H9 (cell line): Measurements from ENCODE around the gene LNX2. TPM values are rescaled to one million over a fixed set of nuclear protein-coding genes. Genes with fewer than 3 reads are reported as not detected.

Experiments used
- DNase-seq: peaks from one replicate; pipeline ENCODE4 v3.0.0-alpha.2; 2017
- H2AFZ ChIP-seq: one replicate; pipeline ENCODE4 v1.6.1; 2013; ENCODE audit warnings: mild to moderate bottlenecking, low read length, control low read depth, moderate library complexity
- H2AK5ac ChIP-seq: 2 replicates; pipeline ENCODE4 v1.6.1; 2013; ENCODE audit warnings: low read length, control low read depth, mixed read lengths; ENCODE audit not compliant: insufficient read length
- H2BK120ac ChIP-seq: one replicate; pipeline ENCODE4 v1.6.1; 2013; ENCODE audit warnings: low read depth, mild to moderate bottlenecking, low read length, control low read depth, inconsistent platforms; ENCODE audit not compliant: poor library complexity, severe bottlenecking
- H2BK12ac ChIP-seq: 2 replicates; pipeline ENCODE4 v1.6.1; 2013; ENCODE audit warnings: low read length, control low read depth, mixed read lengths, low read depth; ENCODE audit not compliant: insufficient read length
- H2BK15ac ChIP-seq: 2 replicates; pipeline ENCODE4 v1.6.1; 2013; ENCODE audit warnings: low read depth, low read length, control low read depth
- H2BK20ac ChIP-seq: one replicate; pipeline ENCODE4 v1.6.1; 2013; ENCODE audit warnings: low read depth, mild to moderate bottlenecking, low read length, control low read depth, inconsistent platforms; ENCODE audit not compliant: poor library complexity, severe bottlenecking
- H2BK5ac ChIP-seq: 2 replicates; pipeline ENCODE4 v1.6.1; 2013; ENCODE audit warnings: low read length, control low read depth, mixed read lengths; ENCODE audit not compliant: insufficient read length
- H3K14ac ChIP-seq: 2 replicates; pipeline ENCODE4 v1.6.1; 2013; ENCODE audit warnings: low read length, control low read depth; ENCODE audit not compliant: insufficient read depth
- H3K18ac ChIP-seq: 2 replicates; pipeline ENCODE4 v1.6.1; 2013; ENCODE audit warnings: low read depth, mild to moderate bottlenecking, mixed read lengths, low read length, control low read depth; ENCODE audit not compliant: insufficient read length
- H3K23ac ChIP-seq: 2 replicates; pipeline ENCODE4 v1.6.1; 2013; ENCODE audit warnings: low read length, control low read depth, mixed read lengths, low read depth; ENCODE audit not compliant: insufficient read length
- H3K23me2 ChIP-seq: 2 replicates; pipeline ENCODE4 v1.6.1; 2013; ENCODE audit warnings: low read depth, mild to moderate bottlenecking, mixed read lengths, low read length, control low read depth; ENCODE audit not compliant: insufficient read length, poor library complexity, severe bottlenecking
- H3K27ac ChIP-seq: 2 replicates; pipeline ENCODE4 v1.5.1; 2013; ENCODE audit warnings: low read length, control low read depth, mixed read lengths, low read depth; ENCODE audit not compliant: insufficient read length
- H3K27me3 ChIP-seq: 2 replicates; pipeline ENCODE4 v1.6.1; 2013; ENCODE audit warnings: low read length, control low read depth, inconsistent platforms; ENCODE audit not compliant: insufficient read depth
- H3K4ac ChIP-seq: 2 replicates; pipeline ENCODE4 v1.6.1; 2013; ENCODE audit warnings: low read depth, mild to moderate bottlenecking, control low read depth, inconsistent platforms, low read length, moderate library complexity
- H3K4me1 ChIP-seq: 2 replicates; pipeline ENCODE4 v1.6.1; 2013; ENCODE audit warnings: low read length, control low read depth, inconsistent platforms; ENCODE audit not compliant: insufficient read depth
- H3K4me2 ChIP-seq: 2 replicates; pipeline ENCODE4 v1.6.1; 2013; ENCODE audit warnings: low read length, control low read depth, mixed read lengths; ENCODE audit not compliant: insufficient read length, insufficient read depth
- H3K56ac ChIP-seq: 2 replicates; pipeline ENCODE4 v1.6.1; 2013; ENCODE audit warnings: low read depth, mild to moderate bottlenecking, mixed read lengths, low read length, control low read depth; ENCODE audit not compliant: insufficient read length
- H3K79me1 ChIP-seq: 2 replicates; pipeline ENCODE4 v1.6.1; 2013; ENCODE audit warnings: low read depth, mild to moderate bottlenecking, moderate library complexity, low read length, control low read depth, inconsistent platforms; ENCODE audit not compliant: insufficient read depth, poor library complexity, severe bottlenecking
- H3K79me2 ChIP-seq: 2 replicates; pipeline ENCODE4 v1.6.1; 2013; ENCODE audit warnings: low read length, control low read depth, inconsistent platforms; ENCODE audit not compliant: insufficient read depth
- H3K9ac ChIP-seq: 2 replicates; pipeline ENCODE4 v1.6.1; 2013; ENCODE audit warnings: low read length, control low read depth, mixed read lengths; ENCODE audit not compliant: insufficient read length; ENCODE audit errors: extremely low read depth
- H3K9me3 ChIP-seq: one replicate; pipeline ENCODE4 v1.6.1; 2013; ENCODE audit warnings: low read depth, low read length, inconsistent platforms; ENCODE audit not compliant: control insufficient read depth
- H3T11ph ChIP-seq: one replicate; pipeline ENCODE4 v1.6.1; 2013; ENCODE audit warnings: mild to moderate bottlenecking, low read length, control low read depth, inconsistent platforms
- H4K20me1 ChIP-seq: one replicate; pipeline ENCODE4 v1.6.1; 2013; ENCODE audit not compliant: control insufficient read depth, insufficient read length, insufficient read depth
- H4K5ac ChIP-seq: 2 replicates; pipeline ENCODE4 v1.6.1; 2013; ENCODE audit warnings: low read depth, mild to moderate bottlenecking, mixed read lengths, low read length, control low read depth; ENCODE audit not compliant: insufficient read length
- H4K8ac ChIP-seq: replicated peaks from 2 replicates; pipeline ENCODE4 v1.6.1; 2013; ENCODE audit warnings: low read length, control low read depth, mixed read lengths, low read depth; ENCODE audit not compliant: insufficient read length
- H4K91ac ChIP-seq: 2 replicates; pipeline ENCODE4 v1.6.1; 2013; ENCODE audit warnings: low read depth, mild to moderate bottlenecking, moderate library complexity, mixed read lengths, low read length, control low read depth; ENCODE audit not compliant: insufficient read length
- H3K27ac Mint-ChIP-seq, 3 experiments: 2 replicates in 2 of 3; 3 replicates in 1 of 3; pipeline ENCODE4 v1.8.0; 2020 to 2021; ENCODE audit warnings: mixed read lengths in 3 of 3, mild to moderate bottlenecking in 1 of 3, moderate library complexity in 1 of 3
- H3K27me3 Mint-ChIP-seq: 2 replicates; pipeline ENCODE4 v1.8.0; 2021; ENCODE audit warnings: low read depth, mild to moderate bottlenecking, moderate library complexity, mixed read lengths
- H3K36me3 Mint-ChIP-seq, 3 experiments: 2 replicates in 2 of 3; 3 replicates in 1 of 3; pipeline ENCODE4 v1.8.0; 2020 to 2021; ENCODE audit warnings: low read depth in 3 of 3, mixed read lengths in 3 of 3; ENCODE audit not compliant: insufficient read depth in 1 of 3
- H3K4me1 Mint-ChIP-seq, 2 experiments: 2 replicates each; pipeline ENCODE4 v1.8.0; 2020; ENCODE audit warnings: mixed read lengths in 2 of 2
- H3K4me3 Mint-ChIP-seq, 2 experiments: 2 replicates in 1 of 2; 3 replicates in 1 of 2; pipeline ENCODE4 v1.8.0; 2020 to 2021; ENCODE audit warnings: mild to moderate bottlenecking in 2 of 2, mixed read lengths in 2 of 2, moderate library complexity in 1 of 2
- H3K9me3 Mint-ChIP-seq, 2 experiments: 2 replicates in 1 of 2; 3 replicates in 1 of 2; pipeline ENCODE4 v1.8.0; 2020; ENCODE audit warnings: mild to moderate bottlenecking in 2 of 2, mixed read lengths in 2 of 2, moderate library complexity in 1 of 2
- CTCF ChIP-seq: fragments of 200-600 bp; sonication (generic); conservative IDR thresholded peaks from 3 replicates; pipeline ENCODE4 v1.8.0; 2021; ENCODE audit warnings: antibody characterized with exemption, mild to moderate bottlenecking
- WGBS: extraction: QIAGEN DNeasy Blood & Tissue Kit; methylation state at CpG from one replicate; pipeline ENCODE4 v1.1.7; 2013; ENCODE audit warnings: missing lambda C conversion rate, low lambda C conversion rate, mixed read lengths; ENCODE audit not compliant: insufficient read length; ENCODE audit errors: extremely low coverage; 5-methylcytosine and 5-hydroxymethylcytosine counted together
- total RNA-seq: library from RNA; stranded (reverse); gene quantifications from 2 replicates; pipeline ENCODE4 v1.2.1, GENCODE V29; 2021

The LNX2 gene
- total RNA-seq, 1 experiment from 2014 or later = 12.4 TPM

GRCh38 chr13:27601803-27602202 lies 18.5 kb downstream of the LNX2 start:
- H2BK120ac ChIP-seq = no peak overlapping the region
- no peaks in the 10 kb centered on the region for H3K27me3 ChIP-seq
- H3K36me3 Mint-ChIP-seq = no peaks in the 10 kb centered on the region
- H2BK5ac ChIP-seq = no peak overlapping the region
- no peak for TF ChIP-seq CTCF
- no CpG with 5 or more reads among the region's 2 CpGs for WGBS
- H4K91ac ChIP-seq = no peak overlapping the region
- H3K27ac ChIP-seq = no peak overlapping the region
- peaks cover 2% of the 10 kb centered on the region; the same call in 1 of the 2 replicates for H3K79me2 ChIP-seq
- no peaks in the 10 kb centered on the region for H3K27me3 Mint-ChIP-seq
- no peak for DNase-seq
- H3K27ac Mint-ChIP-seq = no peak overlapping the region
- no peak overlapping the region for H3K56ac ChIP-seq
- no peak overlapping the region for H4K8ac ChIP-seq
- no peak overlapping the region for H3K4me2 ChIP-seq
- H3K4ac ChIP-seq = no peak overlapping the region
- H3K9me3 ChIP-seq = no peaks in the 10 kb centered on the region
- H4K5ac ChIP-seq = no peak overlapping the region
- no peak overlapping the region for H2AK5ac ChIP-seq
- no peak overlapping the region for H2AFZ ChIP-seq
- H3K4me1 Mint-ChIP-seq = peaks cover 30 to 31% of the 10 kb centered on the region in 2 experiments
- H3K23me2 ChIP-seq = no peaks in the 10 kb centered on the region
- H3K9ac ChIP-seq = no peak overlapping the region
- no peaks in the 10 kb centered on the region for H3K9me3 Mint-ChIP-seq
- H3T11ph ChIP-seq = no peak overlapping the region
- H4K20me1 ChIP-seq = no peaks in the 10 kb centered on the region
- no peak overlapping the region for H3K18ac ChIP-seq
- H3K14ac ChIP-seq = no peak overlapping the region
- H3K23ac ChIP-seq = no peak overlapping the region
- H2BK15ac ChIP-seq = no peak overlapping the region
- peaks cover 3% of the 10 kb centered on the region for H3K79me1 ChIP-seq
- no peak overlapping the region for H2BK12ac ChIP-seq
- no peak overlapping the region for H2BK20ac ChIP-seq
- peaks cover 5% of the 10 kb centered on the region; the same call in 1 of the 2 replicates for H3K4me1 ChIP-seq
- no peak overlapping the region for H3K4me3 Mint-ChIP-seq
